ENCODE measurements around the gene TUBGCP5. TPM values are rescaled to one million over a fixed set of nuclear protein-coding genes. Genes with fewer than 3 reads are reported as not detected.

Gene TUBGCP5
- total RNA-seq, 2 donors from 2014 or later, result 6.8 to 11.6 TPM

- TF ChIP-seq, protein P1, sequence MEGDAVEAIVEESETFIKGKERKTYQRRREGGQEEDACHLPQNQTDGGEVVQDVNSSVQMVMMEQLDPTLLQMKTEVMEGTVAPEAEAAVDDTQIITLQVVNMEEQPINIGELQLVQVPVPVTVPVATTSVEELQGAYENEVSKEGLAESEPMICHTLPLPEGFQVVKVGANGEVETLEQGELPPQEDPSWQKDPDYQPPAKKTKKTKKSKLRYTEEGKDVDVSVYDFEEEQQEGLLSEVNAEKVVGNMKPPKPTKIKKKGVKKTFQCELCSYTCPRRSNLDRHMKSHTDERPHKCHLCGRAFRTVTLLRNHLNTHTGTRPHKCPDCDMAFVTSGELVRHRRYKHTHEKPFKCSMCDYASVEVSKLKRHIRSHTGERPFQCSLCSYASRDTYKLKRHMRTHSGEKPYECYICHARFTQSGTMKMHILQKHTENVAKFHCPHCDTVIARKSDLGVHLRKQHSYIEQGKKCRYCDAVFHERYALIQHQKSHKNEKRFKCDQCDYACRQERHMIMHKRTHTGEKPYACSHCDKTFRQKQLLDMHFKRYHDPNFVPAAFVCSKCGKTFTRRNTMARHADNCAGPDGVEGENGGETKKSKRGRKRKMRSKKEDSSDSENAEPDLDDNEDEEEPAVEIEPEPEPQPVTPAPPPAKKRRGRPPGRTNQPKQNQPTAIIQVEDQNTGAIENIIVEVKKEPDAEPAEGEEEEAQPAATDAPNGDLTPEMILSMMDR (IDR thresholded peaks at IDR 0.05), result no peak
- no peak overlapping the region for H3K27ac ChIP-seq
- DNase-seq (ENCODE audit: low spot score), result no peak
- no peaks in the 10 kb centered on the region for H3K9me3 ChIP-seq
- peaks cover 0 to 84% of the 10 kb centered on the region in 2 donors for H3K4me1 ChIP-seq
- no peak overlapping the region for H3K4me3 ChIP-seq
- H3K27me3 ChIP-seq, result no peaks in the 10 kb centered on the region
- no peaks in the 10 kb centered on the region for H3K36me3 ChIP-seq
Observed at GRCh38 chr15:22958487-22959280, 80.7 kb downstream of the TUBGCP5 start.

DNA sequence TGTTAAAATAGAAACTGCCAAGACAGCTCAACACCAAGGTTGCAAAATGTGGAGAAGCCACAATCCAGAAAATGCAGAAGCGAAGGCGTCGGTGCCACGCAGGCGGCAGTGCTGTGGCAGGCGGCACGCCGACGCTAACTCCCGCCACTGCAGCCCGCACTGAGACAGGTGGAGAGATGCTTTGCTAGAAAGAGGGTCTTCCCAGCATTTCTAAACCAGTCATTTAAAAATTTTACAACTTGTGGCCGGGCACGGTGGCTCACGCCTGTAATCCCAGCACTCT, 82.5 kb downstream of the TUBGCP5 start:
- peaks cover 0 to 81% of the 10 kb centered on the region in 2 donors for H3K4me1 ChIP-seq

DNA sequence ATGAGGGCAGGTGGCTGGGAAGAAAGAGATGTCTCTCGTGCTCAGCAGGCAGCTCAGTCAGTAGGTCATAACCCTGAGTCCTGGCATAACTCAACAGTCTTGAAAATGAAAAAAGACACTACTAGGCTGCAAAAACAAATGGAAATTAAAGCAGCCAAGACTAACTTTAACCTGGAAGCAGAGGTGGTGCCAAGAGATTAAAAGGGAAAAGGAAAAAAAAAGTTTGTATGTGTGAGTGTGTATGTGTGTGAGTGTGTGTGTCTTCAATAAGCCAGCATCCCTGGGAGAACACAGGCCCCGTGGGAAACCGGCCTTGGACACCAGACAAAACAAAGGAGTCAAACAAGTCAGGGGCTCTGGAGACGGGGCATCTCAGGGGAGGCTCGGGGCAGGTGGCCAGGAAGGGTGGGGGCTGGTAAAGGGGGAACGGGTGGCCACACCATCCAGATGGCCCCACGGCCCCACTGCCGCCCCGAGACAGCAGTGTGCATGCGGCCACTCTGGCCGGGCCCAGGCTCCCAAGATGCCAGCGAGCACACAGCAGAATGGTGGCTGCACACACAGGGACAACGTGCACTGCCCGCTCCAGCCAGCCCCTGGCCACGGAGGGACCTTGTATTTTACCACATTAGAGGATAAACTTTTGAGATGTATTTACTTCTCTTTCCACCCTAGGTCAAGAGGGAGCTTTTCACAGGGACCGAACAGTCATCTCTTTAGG, 83.0 kb downstream of the TUBGCP5 start:
- no peak for DNase-seq (ENCODE audit: low spot score)
- Histone ChIP-seq H3K27ac (peak overlapping the region; percentile 39 to 59), H3K36me3 (no peaks in the 10 kb centered on the region), H3K9me3 (no peaks in the 10 kb centered on the region), H3K4me1 (peaks cover 0 to 83% of the 10 kb centered on the region in 2 donors), H3K27me3 (no peaks in the 10 kb centered on the region), H3K4me3 (no peak overlapping the region)
- TF ChIP-seq, protein P1 (IDR thresholded peaks at IDR 0.05), result no peak

More for the DNA sequence above, 82.5 kb downstream of the TUBGCP5 start:
- H3K36me3 ChIP-seq, result no peaks in the 10 kb centered on the region
- TF ChIP-seq, protein P1 (IDR thresholded peaks at IDR 0.05), result no peak
- no peak overlapping the region for H3K4me3 ChIP-seq
- H3K27ac ChIP-seq, result peak overlapping the region; percentile 39 to 59
- no peaks in the 10 kb centered on the region for H3K9me3 ChIP-seq
- no peak for DNase-seq (ENCODE audit: low spot score)
- no peaks in the 10 kb centered on the region for H3K27me3 ChIP-seq

DNA sequence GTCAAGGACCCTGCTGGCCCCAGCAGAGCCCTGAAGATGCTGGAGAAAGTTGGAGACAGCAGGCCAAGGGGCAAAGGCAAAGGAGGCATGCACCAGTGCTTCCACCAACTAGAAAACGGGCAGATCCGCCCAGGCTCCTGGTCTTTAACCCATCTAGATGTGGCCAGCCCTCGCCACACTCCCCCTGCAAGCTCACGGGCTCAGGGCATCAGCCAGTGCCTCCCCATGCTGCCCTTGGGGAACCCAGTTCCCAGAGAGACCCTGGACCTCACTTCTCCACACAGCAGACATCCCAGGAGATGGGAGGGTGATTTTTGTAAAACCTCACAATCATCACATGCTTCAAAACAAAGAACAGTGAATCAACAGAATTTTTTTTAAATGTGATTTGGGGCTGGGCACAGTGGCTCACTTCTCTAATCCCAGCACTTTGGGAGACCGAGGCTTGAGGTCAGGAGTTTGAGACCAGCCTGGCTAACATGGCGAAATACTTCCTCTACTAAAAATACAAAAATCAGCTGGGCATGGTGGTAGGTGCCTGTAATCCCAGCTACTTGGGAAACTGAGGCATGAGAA, 83.7 kb downstream of the TUBGCP5 start:
- Histone ChIP-seq H3K4me1 (peaks cover 0 to 83% of the 10 kb centered on the region in 2 donors), H3K9me3 (no peaks in the 10 kb centered on the region), H3K36me3 (no peaks in the 10 kb centered on the region), H3K4me3 (no peak overlapping the region), H3K27me3 (no peaks in the 10 kb centered on the region), H3K27ac (peak overlapping the region; percentile 39 to 59)
- TF ChIP-seq, protein P1 (IDR thresholded peaks at IDR 0.05), result no peak
- no peak for DNase-seq (ENCODE audit: low spot score)

DNA sequence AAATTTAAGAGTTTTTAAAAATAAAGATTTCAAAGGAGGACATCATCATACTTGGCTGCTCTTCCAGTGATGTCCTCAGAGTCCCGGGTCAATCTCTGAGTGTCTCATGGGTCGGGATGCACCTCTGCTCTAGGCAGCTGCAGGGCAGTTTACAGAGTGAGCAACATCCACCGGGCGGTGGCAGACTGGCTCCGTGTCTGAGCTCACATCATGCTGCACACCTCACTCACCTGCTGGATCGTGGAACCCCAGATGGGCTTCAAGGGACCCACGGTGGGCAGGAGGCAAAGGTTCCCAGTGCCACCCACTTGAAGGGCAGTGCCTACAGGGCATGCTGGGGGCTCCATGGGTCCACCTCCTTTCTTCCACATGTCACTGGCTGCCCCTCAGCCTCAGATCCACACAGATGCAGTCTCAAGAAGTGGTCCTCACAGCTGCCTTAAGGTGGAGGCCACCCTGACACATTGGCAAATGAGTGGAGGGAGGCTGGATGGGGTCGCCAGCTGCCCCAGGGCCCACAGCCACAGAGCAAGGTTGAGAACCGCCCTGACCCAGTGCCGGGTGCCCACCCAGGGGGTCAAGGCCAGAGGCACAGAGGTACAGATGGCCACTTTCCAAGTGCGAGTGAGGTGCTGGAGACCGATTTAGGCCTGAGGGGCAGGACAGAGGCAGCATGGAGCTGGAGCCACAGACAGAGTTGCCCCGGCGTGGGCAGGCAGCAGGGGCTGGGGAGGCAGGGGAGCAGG, 84.4 kb downstream of the TUBGCP5 start:
- Histone ChIP-seq H3K27ac (no peak overlapping the region), H3K4me3 (no peak overlapping the region), H3K27me3 (no peaks in the 10 kb centered on the region), H3K4me1 (peaks cover 0 to 83% of the 10 kb centered on the region in 2 donors), H3K9me3 (no peaks in the 10 kb centered on the region), H3K36me3 (no peaks in the 10 kb centered on the region)
- no peak for DNase-seq (ENCODE audit: low spot score)
- TF ChIP-seq, protein P1 (IDR thresholded peaks at IDR 0.05), result no peak

Data from right atrium auricular region (tissue), 2 donors.